DMS79 treated with DMSO at 0.1 percent for 48 hours (cell line): Measurements from ENCODE around the gene PTPRE.

ENCODE experiments used
- DNase-seq: peaks from one replicate; lab custom pipeline; 2025; lab: John Stamatoyannopoulos, UW

The PTPRE gene

DNA sequence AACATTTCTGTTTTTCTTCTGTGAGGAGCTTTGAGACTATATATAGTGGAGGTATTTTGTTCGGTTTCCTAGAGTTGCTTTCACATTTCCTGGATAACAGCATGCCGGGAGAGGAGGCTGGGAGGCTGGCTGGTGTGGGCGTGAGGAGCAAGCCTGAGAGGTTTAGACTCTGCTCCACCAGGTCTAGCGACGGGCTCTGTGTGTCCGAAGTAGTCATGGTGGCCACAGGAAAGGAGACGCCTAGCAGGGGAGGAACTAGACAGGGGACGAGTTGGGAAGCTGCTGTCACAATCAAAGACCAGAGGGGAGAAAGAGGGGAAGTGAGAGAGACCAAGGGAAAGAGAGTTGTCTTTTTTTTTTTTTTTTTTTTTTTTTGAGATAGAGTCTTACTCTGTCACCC is 19.6 kb downstream of the PTPRE start:
- DNase-seq: no peak

DNA sequence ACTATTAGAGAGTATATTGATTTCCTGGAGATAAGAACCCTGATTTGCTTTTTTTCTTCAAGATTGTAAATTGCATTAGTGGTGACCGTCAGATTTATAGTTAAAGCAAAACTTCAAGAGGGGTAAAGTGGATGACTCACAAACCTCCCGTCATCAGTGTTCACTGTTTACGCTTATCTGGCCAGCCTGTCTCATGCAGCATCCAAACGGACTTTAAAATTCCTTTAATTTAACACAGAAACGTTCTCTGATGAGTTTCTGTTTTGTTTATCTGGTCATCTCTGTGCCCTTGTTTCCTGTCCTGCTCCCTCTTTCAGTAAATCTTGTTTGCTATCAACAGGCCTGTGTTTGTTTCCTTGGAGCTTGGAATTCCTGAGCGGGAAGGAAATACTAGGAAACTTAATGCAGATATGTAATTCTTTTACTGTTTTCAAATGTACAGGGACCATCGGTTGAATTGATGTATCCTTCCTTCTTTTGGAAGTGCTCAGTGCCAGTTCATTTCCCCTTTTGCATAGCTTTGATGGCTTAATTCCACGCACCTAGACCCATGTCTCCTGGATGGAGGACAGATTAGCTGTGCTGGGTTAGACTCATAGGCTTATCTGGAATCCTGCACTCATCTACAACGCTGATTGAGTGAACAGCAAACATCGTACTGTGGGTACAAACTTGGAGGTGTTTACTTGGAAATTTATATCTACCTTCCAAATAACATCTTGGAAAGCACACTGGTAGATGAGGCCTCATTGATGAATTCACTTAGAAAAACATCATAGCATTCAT is 21.3 kb downstream of the PTPRE start:
- DNase-seq: no peak

DNA sequence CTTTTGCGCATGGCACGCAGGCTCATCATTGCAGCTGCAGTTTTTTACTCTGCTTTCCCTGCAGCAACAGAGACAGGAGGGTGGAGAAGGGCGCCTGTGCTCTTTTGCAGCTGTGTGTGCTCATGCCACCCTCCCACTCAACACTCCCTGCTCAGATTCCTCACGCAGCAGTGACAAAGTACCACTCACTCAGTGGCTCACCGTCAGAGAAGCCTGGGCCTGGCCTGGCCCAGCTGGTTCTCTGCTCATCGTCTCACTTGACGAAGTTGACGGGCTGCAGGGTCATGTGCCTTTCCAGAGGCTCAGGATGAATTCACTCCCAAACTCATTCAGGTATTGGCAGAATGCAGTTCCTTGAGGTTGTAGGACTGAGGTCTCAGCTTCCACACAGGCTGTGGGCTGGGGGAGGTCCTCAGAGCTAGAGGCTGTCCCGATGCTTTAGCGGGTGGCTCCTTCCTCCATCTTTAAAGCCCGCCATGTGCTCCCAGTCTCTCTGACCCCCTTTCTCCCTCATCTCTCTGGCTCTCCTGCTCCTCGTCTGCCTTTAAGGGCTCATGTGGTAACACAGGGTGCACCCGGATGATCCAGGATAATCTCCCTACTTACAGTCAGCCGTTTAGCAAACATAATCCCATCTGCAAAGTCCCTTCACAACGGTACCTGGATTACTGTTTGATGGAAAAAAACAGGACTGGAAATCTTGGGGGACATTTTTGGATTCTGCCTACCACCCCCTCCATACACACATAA is 25.8 kb downstream of the PTPRE start:
- no peak for DNase-seq

DNA sequence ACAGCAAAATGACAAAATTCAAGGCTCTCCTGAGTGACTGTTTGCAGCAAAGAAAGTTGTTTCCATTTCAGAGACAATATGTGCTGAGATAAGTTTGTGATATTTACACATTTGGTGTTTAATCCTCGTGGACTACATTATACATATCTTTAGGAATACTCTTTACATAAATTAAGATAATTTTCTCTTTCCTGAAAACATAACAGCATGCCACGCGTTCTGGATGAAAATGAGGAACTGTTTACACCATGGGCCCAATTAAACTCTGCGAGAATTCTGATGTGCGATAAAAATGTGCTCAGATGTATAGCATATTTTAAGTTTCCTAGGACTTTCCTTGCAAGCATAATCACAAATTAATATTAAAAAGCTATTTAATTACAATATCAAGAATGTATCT is 26.4 kb downstream of the PTPRE start:
- DNase-seq: no peak

DNA sequence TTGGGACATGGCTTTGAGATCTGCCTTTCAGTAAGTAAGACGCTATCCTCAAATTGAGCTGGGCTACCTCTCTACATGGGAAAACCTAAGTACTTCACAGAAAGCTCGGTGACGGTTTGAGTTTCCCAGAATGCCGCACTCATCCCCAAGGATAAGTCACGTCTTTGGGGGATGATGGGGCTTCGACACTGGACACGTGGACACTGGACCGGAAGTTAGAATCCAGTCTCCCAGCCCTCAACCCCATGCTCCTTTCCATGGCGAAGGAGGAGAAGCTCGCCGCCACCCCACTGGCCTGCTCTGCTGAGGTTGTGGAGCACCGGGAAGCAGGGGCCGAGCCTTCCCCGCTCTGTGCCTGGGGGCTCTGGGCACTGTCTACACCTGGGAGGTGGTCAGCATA is 27.5 kb downstream of the PTPRE start:
- no peak for DNase-seq

DNA sequence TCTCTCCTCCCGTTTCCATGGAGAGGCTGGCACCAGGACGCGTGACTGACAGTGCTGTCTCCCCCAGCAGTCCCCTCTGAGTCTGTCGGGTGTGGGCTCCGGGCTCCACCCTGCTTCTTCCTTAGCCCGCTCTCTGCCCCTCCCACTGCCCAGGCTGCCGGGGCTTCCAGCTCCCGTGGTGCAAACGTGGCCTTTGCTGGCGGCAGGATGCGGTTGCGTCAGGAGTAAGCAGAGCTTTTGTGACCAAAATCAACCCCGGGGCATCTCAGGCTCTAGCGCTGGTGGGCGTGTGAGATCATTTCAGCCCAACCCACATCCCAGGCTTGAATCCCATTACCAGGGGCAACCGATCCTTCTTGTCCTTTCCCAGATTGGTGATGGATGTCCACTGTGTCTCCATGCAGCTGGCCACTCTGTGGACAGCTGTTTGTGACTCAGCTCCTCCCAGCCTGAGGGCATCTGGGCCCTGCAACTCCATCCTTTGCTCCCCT is 28.2 kb downstream of the PTPRE start:
- no peak for DNase-seq

DNA sequence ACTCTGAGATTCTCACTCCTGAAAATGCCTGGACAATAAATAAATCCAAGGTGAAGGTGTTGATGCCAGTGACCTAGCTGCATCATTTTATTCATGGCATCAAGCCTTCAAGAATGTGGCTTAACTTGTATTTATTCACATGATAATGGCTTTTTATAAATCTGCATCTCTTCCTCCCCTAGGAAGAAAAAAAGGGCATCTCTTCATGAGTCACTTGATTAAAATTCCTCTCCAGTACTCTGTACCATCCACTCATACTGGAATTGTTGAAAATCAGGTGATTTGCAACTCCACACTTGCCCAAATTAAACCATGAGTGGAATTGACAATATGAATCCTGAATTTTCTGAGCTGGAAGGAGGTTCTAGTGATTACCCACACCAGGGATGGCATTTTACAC is 30.2 kb downstream of the PTPRE start:
- DNase-seq: no peak

DNA sequence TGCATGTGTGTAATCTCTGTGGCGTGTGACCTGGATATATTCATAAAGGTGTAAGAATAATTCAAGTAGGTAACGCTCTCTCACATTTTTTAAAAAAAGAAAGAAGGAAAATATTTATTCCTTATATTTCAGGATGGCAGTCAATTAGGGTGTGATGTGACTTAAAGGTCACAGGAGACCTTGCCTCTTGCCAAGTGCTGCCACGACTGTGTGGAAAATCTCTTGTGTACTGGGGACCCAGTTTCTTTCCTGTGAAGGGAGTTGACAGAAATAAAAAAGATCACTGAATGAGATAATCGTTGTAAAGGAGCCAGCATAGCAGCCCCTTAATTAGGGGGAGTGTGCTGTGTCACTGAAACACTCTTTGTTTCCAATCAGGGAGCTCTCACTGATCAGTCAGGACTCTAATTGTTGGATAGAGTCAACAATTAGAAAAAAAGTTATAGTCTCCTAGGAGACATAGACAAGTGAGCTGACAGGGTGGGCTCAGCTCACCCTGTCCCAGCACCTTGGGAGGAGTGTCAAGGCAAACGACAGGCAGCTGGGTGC is 31.1 kb downstream of the PTPRE start:
- no peak for DNase-seq

DNA sequence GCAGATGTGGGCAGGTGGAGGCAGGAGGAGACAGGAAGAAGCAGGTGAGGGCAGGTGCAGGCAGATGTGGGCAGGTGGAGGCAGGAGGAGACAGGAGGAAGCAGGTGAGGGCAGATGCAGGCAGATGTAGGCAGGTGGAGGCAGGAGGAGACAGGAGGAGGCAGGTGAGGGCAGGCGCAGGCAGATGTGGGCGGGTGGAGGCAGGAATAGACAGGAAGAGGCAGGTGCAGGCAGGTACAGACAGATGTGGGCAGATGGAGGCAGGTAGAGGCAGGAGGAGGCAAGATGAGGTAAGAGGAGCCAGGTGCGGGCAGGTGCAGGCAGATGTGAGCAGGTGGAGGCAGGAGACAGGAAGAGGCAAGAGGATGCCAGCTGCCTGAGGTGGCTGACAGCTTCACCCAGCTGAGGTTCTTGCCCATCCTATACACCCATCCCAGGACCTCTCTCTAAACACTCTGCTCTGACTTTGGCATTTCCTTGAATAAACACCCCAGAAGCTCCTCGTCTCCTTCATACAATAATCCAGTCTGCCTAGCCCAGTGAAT is 33.0 kb downstream of the PTPRE start:
- no peak for DNase-seq

DNA sequence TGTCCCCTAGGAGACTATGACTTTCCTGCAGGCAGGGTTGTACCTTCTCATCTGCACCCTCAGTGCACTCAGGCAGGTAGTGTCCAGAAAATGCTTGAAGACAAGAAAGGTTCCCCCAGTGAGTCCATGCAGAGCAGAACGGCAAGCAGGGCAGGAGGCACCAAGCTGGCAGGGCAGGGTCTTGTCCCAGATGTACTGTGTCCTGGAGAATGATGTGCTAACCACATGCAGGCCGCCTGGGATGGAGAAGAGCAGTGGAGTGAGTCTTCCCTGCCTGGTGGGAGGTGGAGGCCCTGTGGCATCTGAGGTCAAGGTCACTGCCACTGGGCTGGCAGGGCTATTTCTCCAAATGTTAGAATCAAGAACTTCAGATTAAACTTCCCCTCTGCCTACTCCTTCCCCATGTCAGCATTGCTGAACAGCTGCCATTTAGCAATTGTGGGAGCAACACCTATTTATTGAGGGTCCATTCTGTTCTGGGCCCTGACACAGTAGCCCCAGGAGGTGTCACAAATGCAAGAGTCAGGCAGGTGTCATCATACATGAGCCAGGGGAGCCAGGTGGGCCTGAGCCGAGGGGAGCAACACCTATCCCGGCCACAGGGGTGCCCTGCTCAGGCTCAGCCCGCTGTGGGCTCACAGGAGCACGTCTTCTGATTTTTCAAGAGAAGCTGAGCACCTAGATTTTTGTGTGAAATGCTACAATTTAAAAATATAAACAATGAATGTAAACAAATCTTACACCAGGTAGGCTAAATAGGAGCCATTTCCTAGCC is 34.1 kb downstream of the PTPRE start:
- DNase-seq: no peak

DNA sequence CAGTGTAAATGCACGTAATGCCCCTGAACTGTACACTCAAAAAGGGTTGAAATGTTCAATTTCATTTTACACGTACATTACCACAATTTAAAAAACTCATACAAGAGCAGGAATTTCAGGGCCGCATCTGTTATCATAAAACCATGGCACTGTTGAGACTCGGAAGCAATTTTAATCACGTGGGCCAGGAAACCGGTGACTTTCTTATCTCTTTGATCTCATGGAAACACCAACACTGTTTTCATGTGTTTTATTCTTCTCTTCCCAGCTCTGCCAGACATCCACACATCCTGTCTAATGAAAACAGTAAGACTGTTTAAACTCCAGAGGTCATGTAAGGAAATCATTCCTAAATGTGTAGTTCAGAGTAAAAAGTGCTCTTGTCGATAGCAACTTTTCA is 35.9 kb downstream of the PTPRE start:
- DNase-seq: no peak

DNA sequence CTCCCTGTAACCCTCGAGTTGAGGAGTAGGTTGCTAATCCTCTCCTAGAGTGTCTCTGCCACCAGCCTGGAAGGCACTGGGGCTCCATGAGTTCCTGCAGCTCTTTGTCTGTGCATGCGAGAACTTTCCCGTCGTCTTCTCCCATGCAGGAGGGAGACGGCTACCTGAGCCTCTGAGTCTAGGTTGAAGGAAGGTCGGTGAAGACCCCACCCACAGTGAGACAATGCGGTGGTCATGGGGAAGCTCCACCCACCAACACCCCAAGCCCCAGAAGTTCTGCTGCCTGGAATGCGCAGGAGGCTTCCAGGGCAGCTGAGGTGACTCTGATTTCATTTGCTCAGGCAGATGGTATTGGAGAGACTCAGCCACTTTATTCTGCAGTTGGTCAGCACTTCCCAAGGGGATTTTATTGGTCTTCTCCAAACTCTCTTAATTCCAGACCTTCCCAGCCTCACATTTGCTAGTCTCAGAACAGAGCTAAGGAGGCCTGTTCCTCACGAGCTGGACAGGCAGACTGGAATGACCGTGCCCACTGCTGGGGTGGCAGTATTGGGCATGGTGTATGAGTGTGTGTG is 36.5 kb downstream of the PTPRE start:
- no peak for DNase-seq

DNA sequence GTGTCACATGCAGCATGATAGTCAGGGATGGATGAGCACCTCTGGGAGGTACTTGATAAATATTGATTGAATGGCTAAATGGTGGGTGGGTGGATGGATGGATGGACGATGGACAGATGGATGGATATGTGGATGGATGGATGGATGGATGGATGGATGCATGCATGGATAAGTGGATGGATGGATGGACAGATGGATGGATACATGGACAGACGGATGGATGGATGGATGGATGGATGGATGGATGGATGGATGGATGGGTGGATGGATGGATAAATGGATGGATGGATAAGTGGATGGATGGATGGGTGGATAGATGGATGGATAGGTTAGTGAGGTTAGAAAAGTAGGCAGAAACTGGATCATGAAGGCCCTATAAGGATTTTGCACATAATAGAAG is 37.4 kb downstream of the PTPRE start:
- no peak for DNase-seq

DNA sequence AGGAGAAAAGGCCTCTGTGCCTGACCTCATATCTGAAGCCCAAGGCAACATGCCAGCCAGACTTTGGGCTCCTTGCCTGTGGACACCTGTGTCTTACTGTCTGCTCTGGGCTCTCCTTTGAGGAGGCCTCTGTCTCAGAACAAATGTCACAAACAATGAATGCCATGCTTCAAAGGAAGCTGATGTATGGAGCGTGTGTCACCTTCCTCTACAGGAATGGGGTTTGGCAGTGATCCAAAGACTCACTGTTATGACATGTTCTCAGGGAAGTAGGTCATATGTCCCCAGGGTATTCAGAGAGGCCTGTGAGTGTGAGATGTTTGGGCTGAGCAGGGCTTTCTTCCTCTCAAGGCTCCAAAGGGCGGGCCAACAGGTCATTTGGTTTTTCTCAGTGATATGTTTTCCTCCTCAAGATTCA is 38.4 kb downstream of the PTPRE start:
- peak; percentile 36 for DNase-seq

DNA sequence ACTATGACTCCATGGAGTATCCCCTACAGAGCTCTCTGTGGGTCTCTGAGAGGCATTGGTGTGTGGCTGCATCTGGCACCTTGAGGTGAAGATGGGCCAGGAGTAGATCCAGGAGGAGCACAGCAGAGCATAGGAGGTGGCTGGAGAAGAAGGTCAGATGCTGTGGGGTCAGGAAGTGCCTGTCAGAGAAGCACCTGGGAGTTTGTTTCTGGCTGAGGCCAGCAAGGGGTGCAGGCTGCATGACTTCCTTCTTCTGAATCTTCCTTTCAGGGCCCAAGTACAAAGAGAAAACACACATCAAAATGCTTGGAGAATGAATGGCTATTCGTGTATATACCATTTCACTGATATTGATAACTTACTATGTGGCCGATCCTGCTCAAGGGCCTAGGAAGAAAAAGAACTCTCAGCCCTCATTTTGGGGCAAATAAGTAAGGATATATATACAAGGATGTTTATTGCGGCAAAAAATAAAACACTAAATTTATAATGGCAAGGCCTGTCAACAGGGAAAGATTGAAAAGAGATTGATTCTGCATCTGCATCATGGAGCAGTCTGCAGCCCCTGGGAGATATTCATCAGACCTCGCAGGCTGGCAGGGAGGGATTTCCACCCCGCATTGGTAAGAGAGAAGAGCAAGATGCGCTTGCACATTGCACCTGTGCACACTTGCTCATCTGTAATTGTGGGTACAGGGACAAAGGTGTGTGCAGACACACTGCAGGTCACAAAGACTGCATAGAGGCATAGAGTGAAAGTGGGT is 39.2 kb downstream of the PTPRE start:
- DNase-seq: no peak

DNA sequence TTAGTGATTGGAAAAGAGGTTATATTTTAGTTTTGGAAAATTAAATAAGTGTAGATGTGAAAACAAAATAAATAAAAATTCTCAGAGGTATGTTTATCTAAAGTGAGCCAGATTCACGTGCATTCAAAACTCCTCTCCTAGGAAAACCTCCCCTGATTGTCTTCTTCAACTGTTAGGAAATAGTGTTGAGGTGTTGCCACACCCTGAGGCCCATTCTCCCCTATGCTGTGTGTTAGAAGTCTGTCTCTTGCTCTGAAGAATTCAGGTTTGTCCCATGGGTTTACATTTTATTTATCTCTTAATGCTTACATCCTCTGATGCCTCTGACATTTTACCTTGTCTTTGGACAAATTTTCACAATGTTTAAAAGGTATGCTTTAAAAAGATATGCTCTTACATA is 40.3 kb downstream of the PTPRE start:
- no peak for DNase-seq

DNA sequence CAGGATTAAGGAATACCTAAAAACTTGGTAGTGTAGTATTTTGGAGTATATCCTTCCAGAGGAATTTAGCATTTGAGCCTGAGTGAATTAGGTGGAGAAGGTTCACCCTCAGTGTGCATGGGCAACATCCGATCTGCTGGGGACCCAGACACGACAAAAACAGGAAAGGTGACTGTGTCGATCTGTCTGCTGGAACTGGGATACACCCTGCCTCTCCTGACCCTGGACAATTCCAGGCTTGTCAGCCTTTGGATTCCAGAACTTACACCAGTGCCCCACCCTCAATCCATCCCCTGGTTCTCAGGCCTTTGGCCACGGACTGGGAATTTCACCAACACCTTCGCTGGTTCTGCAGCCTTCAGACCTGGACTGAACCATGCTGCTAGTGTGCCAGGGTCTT is 41.9 kb downstream of the PTPRE start:
- DNase-seq: no peak

DNA sequence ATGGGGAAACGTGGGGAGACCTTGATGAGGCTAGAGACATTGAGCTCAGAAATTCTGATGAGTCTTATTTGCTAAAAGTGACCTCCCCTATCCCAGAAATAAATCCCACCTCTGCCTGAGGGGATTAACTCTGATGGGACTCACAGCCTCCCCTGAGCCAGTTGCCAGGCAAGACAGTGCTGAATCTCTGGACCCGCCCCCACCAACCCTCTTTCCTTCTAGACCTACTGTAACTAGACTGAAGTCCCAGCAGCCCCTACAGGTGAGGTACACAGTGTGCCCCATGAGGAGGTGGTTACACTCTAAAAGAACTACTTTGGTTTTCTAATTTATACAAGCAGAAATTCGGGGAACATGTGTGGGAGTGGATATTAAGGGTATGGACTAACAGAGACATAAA is 42.9 kb downstream of the PTPRE start:
- DNase-seq: no peak

DNA sequence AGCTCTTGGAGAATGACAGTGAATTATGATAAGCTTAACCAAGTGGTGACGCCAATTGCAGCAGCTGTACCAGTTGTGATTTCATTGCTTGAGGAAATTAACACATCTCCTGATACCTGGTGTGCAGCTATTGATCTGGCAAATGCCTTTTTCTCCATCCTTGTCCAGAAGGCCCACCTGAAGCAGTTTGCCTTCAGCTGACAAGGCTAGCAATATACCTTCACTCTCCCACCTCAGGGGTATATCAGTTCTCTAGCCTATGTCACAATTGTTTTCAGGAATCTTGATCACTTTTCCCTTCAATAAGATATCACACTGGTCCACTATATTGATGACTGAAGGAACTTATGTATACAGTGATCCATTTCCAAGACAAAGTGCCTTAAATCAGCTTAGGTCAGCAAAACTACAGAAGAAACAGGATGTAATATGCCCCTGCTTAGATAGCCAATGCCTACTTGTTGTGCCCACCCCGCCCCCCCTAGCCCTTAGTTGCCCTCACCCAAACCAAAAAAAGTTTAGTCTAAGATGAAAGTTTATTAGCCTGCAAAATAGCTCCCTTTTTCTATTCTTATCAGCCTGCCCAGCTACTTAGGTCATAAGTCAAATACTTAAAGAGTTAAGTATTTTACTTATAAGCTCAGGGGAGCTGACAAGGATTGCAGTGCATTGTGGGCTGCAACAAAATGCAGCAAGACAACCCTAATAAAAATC is 45.1 kb downstream of the PTPRE start:
- DNase-seq: no peak

DNA sequence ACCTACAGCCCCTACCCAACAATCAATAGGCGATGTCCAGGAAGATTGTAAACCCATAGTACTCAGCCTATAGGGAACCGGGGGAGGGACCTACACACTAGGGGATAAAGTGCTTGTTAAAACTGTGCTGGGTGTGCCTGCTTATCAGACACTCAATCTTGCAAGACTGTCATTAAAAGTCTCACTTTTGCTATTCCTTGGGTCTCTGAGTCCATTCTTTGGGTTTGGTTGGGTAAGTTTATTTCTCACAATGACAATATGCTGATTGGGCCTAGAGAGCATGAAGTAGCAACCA is 45.6 kb downstream of the PTPRE start:
- no peak for DNase-seq

DNA sequence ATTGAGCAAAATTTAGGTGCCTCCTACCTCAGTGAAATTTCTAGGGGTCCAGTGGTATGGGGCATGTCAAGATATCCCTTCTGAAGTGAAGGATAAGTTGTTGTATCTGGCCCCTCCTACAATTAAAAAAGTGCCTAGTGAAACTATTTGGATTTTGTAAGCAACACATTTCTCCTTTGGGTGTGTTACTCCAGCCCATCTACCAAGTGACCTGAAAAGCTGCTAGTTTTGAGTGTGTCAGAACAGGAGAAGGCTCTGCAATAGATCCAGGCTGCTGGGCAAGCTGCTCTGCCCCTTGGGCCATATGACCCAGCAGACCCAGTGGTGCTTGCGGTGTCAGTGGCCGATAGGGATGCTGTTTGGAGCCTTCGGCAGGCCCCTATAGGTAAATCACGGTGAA is 46.0 kb downstream of the PTPRE start:
- no peak for DNase-seq
